K562 (cell line): ENCODE results near the gene ATP5MK. TPM values are rescaled to one million over a fixed set of nuclear protein-coding genes. Genes with fewer than 3 reads are reported as not detected.

Experiments
- KAT8 ChIP-seq: fragments of 450-650 bp; IDR thresholded peaks from 2 replicates; pipeline ENCODE4 v1.6.1; 2016; ENCODE audit warnings: low read depth, mild to moderate bottlenecking
- KDM4B ChIP-seq, 2 experiments: fragments of 450-650 bp in 1 of 2; sonication (generic) in 1 of 2; IDR thresholded peaks; 2 replicates each; pipeline ENCODE4 v1.6.1; 2016 to 2017; ENCODE audit warnings: borderline replicate concordance in 2 of 2, antibody characterized with exemption in 1 of 2, low read depth in 1 of 2, mild to moderate bottlenecking in 1 of 2
- SAP30 ChIP-seq: fragments of 200-600 bp; sonication (generic); IDR thresholded peaks from 2 replicates; pipeline ENCODE4 v1.6.1; 2012; ENCODE audit warnings: borderline replicate concordance, low read depth, mild to moderate bottlenecking, moderate library complexity, low read length, control low read depth, inconsistent platforms; ENCODE audit not compliant: insufficient read depth, poor library complexity, severe bottlenecking
- SREBF2 ChIP-seq: sonication (generic); formaldehyde crosslinking; IDR thresholded peaks from 2 replicates; pipeline ENCODE4 v1.4.0; 2020; ENCODE audit warnings: mild to moderate bottlenecking, missing genetic modification reagents
- SRF ChIP-seq, 2 experiments: fragments of 250-450, 450-650 bp in 1 of 2; sonication (Bioruptor Pico) in 1 of 2; sonication (generic) in 1 of 2; formaldehyde crosslinking; IDR thresholded peaks; 2 replicates each; pipeline versions ENCODE4 v1.5.0 to v1.5.1; 2020 to 2022; ENCODE audit warnings: mild to moderate bottlenecking in 1 of 2, missing genetic modification reagents in 1 of 2
- TAF7 ChIP-seq: fragments of 450-650 bp; IDR thresholded peaks from 2 replicates; pipeline ENCODE4 v1.6.1; 2016; ENCODE audit warnings: missing genetic modification characterization, missing compliant biosample characterization
- ZFX ChIP-seq: sonication (generic); formaldehyde crosslinking; IDR thresholded peaks from 2 replicates; pipeline ENCODE4 v1.8.0; 2022; ENCODE audit warnings: mild to moderate bottlenecking, missing genetic modification reagents, moderate library complexity
- ZNF778 ChIP-seq: fragments of 450-650 bp; formaldehyde crosslinking; IDR thresholded peaks from 2 replicates; pipeline ENCODE4 v1.4.0; 2020; ENCODE audit warnings: mild to moderate bottlenecking, moderate library complexity
- polyA plus RNA-seq, 8 experiments: library from polyadenylated mRNA; depleted of rRNA in 4 of 8; stranded (reverse) in 5 of 8; unstranded in 3 of 8; fragments of >200 nt; fragmentation: Nextera tagmentation in 2 of 8; fragmentation: Illumina TruSeq in 1 of 8; extraction: Ambion mirVana in 2 of 8; extraction: Trizol in 1 of 8; gene quantifications; 2 replicates each; pipeline versions ENCODE4 v1.2.1 to v1.2.3, GENCODE V29; 2011 to 2014; ENCODE audit warnings: inconsistent platforms in 1 of 8, missing spikeins in 1 of 8
- total RNA-seq, 7 experiments: library from RNA; depleted of rRNA in 6 of 7; stranded (reverse); fragments of >200 nt in 6 of 7; fragmentation: Illumina TruSeq in 2 of 7; extraction: Trizol in 2 of 7; gene quantifications; 2 replicates each; pipeline versions ENCODE4 v1.2.1 to v1.2.3, GENCODE V29; 2011 to 2021; ENCODE audit warnings: low replicate concordance in 1 of 7
- TF ChIP-seq, protein P1 (sequence below): fragments of 250-450 bp; sonication (Bioruptor Pico); IDR thresholded peaks from 2 replicates; pipeline ENCODE4 v1.5.0; 2020; ENCODE audit warnings: mild to moderate bottlenecking, borderline replicate concordance
- TF ChIP-seq, protein P2 (sequence below), 2 experiments: fragments of 450-650 bp; IDR thresholded peaks; 2 replicates each; pipeline ENCODE4 v1.6.1; 2018; ENCODE audit warnings: mild to moderate bottlenecking in 2 of 2, low read depth in 1 of 2; ENCODE audit not compliant: partially characterized antibody in 2 of 2
- TF ChIP-seq, protein P3 (sequence below): IDR thresholded peaks from 2 replicates; pipeline ENCODE4 v1.6.1; 2012; ENCODE audit warnings: low read depth, low read length, improper control_type of control experiment, borderline replicate concordance
- TF ChIP-seq, protein P4 (sequence below): fragments of 200-800 bp; sonication (Bioruptor generic); IDR thresholded peaks from 2 replicates; pipeline ENCODE4 v1.6.1; 2017; ENCODE audit warnings: missing genetic modification characterization, missing compliant biosample characterization
- TF ChIP-seq, protein P5 (sequence below): sonication (generic); formaldehyde crosslinking; IDR thresholded peaks from 2 replicates; pipeline ENCODE4 v1.8.1; 2023; ENCODE audit warnings: mild to moderate bottlenecking, missing genetic modification reagents

The ATP5MK gene
- total and polyA plus RNA-seq, 9 of the 15 experiments (the other 6 are each of a cell fraction or from before 2014, with no cell fraction given), result 182 to 1,810 (median 741) TPM

DNA sequence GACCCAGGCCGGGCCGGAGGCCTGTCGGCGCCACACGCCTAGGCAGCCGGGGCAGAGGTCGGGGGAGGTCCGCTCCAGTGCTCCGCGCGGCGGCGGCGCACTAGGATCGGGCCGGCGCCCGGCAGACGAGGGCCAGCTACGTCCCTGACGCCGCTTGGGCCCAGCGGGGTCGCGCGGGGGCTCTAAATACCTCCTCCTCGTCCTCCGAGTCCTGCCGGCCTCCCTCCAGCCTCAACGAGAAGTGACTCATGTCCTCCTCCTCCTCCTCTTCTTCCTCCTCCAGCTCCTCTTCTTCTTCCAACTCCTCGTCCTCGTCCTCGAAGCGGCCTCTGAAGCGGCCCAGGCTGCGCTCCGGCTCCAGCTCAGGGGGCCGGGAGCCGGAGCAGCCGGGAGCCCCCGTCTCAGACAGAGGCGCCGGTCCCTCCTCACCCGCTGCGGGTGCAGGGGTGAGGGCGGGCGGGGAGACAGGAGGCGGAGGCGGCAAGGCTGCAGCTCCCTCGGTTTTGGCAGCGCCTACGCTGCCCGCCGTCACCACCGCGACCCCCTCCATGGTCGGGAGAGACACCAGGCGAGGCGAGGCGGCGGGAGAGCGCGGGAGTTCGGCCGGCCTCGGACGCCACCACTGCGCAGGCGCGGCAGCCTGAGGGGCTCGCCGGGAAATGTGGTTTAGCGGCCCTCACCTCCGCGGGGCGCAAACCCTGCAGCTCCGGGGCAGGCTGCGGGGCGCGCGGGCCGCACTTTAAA is 45.6 kb downstream of the ATP5MK start, which contains the start of gene PCGF6 (continued):
- TF ChIP-seq, protein P1, sequence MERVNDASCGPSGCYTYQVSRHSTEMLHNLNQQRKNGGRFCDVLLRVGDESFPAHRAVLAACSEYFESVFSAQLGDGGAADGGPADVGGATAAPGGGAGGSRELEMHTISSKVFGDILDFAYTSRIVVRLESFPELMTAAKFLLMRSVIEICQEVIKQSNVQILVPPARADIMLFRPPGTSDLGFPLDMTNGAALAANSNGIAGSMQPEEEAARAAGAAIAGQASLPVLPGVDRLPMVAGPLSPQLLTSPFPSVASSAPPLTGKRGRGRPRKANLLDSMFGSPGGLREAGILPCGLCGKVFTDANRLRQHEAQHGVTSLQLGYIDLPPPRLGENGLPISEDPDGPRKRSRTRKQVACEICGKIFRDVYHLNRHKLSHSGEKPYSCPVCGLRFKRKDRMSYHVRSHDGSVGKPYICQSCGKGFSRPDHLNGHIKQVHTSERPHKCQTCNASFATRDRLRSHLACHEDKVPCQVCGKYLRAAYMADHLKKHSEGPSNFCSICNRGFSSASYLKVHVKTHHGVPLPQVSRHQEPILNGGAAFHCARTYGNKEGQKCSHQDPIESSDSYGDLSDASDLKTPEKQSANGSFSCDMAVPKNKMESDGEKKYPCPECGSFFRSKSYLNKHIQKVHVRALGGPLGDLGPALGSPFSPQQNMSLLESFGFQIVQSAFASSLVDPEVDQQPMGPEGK, result no peak
- TF ChIP-seq ZNF778 (CRISPR knock-in tag), result no peak
- TF ChIP-seq, protein P2, sequence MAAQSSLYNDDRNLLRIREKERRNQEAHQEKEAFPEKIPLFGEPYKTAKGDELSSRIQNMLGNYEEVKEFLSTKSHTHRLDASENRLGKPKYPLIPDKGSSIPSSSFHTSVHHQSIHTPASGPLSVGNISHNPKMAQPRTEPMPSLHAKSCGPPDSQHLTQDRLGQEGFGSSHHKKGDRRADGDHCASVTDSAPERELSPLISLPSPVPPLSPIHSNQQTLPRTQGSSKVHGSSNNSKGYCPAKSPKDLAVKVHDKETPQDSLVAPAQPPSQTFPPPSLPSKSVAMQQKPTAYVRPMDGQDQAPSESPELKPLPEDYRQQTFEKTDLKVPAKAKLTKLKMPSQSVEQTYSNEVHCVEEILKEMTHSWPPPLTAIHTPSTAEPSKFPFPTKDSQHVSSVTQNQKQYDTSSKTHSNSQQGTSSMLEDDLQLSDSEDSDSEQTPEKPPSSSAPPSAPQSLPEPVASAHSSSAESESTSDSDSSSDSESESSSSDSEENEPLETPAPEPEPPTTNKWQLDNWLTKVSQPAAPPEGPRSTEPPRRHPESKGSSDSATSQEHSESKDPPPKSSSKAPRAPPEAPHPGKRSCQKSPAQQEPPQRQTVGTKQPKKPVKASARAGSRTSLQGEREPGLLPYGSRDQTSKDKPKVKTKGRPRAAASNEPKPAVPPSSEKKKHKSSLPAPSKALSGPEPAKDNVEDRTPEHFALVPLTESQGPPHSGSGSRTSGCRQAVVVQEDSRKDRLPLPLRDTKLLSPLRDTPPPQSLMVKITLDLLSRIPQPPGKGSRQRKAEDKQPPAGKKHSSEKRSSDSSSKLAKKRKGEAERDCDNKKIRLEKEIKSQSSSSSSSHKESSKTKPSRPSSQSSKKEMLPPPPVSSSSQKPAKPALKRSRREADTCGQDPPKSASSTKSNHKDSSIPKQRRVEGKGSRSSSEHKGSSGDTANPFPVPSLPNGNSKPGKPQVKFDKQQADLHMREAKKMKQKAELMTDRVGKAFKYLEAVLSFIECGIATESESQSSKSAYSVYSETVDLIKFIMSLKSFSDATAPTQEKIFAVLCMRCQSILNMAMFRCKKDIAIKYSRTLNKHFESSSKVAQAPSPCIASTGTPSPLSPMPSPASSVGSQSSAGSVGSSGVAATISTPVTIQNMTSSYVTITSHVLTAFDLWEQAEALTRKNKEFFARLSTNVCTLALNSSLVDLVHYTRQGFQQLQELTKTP (IDR thresholded peaks at IDR 0.05; ENCODE audit: low read depth in 1 of 2, partially characterized antibody in 2 of 2), result no peak
- TF ChIP-seq, protein P3, sequence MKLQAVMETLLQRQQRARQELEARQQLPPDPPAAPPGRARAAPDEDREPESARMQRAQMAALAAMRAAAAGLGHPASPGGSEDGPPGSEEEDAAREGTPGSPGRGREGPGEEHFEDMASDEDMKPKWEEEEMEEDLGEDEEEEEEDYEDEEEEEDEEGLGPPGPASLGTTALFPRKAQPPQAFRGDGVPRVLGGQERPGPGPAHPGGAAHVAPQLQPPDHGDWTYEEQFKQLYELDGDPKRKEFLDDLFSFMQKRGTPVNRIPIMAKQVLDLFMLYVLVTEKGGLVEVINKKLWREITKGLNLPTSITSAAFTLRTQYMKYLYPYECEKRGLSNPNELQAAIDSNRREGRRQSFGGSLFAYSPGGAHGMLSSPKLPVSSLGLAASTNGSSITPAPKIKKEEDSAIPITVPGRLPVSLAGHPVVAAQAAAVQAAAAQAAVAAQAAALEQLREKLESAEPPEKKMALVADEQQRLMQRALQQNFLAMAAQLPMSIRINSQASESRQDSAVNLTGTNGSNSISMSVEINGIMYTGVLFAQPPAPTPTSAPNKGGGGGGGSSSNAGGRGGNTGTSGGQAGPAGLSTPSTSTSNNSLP, result no peak
- no peak for TF ChIP-seq SAP30
- TF ChIP-seq, protein P4, sequence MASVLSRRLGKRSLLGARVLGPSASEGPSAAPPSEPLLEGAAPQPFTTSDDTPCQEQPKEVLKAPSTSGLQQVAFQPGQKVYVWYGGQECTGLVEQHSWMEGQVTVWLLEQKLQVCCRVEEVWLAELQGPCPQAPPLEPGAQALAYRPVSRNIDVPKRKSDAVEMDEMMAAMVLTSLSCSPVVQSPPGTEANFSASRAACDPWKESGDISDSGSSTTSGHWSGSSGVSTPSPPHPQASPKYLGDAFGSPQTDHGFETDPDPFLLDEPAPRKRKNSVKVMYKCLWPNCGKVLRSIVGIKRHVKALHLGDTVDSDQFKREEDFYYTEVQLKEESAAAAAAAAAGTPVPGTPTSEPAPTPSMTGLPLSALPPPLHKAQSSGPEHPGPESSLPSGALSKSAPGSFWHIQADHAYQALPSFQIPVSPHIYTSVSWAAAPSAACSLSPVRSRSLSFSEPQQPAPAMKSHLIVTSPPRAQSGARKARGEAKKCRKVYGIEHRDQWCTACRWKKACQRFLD (CRISPR knock-in tag), result no peak
- TF ChIP-seq KAT8, result no peak
- TF ChIP-seq, protein P5, sequence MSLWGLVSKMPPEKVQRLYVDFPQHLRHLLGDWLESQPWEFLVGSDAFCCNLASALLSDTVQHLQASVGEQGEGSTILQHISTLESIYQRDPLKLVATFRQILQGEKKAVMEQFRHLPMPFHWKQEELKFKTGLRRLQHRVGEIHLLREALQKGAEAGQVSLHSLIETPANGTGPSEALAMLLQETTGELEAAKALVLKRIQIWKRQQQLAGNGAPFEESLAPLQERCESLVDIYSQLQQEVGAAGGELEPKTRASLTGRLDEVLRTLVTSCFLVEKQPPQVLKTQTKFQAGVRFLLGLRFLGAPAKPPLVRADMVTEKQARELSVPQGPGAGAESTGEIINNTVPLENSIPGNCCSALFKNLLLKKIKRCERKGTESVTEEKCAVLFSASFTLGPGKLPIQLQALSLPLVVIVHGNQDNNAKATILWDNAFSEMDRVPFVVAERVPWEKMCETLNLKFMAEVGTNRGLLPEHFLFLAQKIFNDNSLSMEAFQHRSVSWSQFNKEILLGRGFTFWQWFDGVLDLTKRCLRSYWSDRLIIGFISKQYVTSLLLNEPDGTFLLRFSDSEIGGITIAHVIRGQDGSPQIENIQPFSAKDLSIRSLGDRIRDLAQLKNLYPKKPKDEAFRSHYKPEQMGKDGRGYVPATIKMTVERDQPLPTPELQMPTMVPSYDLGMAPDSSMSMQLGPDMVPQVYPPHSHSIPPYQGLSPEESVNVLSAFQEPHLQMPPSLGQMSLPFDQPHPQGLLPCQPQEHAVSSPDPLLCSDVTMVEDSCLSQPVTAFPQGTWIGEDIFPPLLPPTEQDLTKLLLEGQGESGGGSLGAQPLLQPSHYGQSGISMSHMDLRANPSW, result no peak
- no peak for TF ChIP-seq KDM4B (IDR thresholded peaks at IDR 0.05; ENCODE audit: borderline replicate concordance in 2 of 2, low read depth in 1 of 2)
- no peak for TF ChIP-seq TAF7
- no peak for TF ChIP-seq SREBF2 (CRISPR knock-in tag)
- TF ChIP-seq ZFX, result peak; percentile 79
- TF ChIP-seq SRF (CRISPR knock-in tag; IDR thresholded peaks at IDR 0.05), result 0 out of 4 replicates have a peak, but pooled peaks of 1 of the 2 experiments have one; percentile 17
